Nephron progenitor cell (in vitro differentiated cells): ENCODE data around the gene LCNL1.
A peak's percentile ranks its signal among the peaks of the same experiment; 100 is the strongest.

Source experiments
- DNase-seq: peaks from one replicate; pipeline ENCODE4 v3.0.0; 2021
- H3K27ac Mint-ChIP-seq: 2 replicates; pipeline ENCODE4 v1.8.0; 2021; ENCODE audit warnings: mild to moderate bottlenecking, moderate library complexity, mixed read lengths
- H3K27me3 Mint-ChIP-seq: 2 replicates; pipeline ENCODE4 v1.8.0; 2021; ENCODE audit warnings: mild to moderate bottlenecking, low read depth, mixed read lengths; ENCODE audit not compliant: poor library complexity
- H3K36me3 Mint-ChIP-seq: 2 replicates; pipeline ENCODE4 v1.8.0; 2021; ENCODE audit warnings: low read depth, mixed read lengths
- H3K4me1 Mint-ChIP-seq: 2 replicates; pipeline ENCODE4 v1.8.0; 2021; ENCODE audit warnings: mixed read lengths
- H3K4me3 Mint-ChIP-seq: 2 replicates; pipeline ENCODE4 v1.8.0; 2021; ENCODE audit warnings: mild to moderate bottlenecking, moderate library complexity, mixed read lengths
- H3K9me3 Mint-ChIP-seq: 2 replicates; pipeline ENCODE4 v1.8.0; 2021; ENCODE audit warnings: mild to moderate bottlenecking, moderate library complexity, mixed read lengths
- CTCF ChIP-seq: fragments of 200-600 bp; sonication (generic); IDR thresholded peaks from 2 replicates; pipeline ENCODE4 v1.5.0; 2021; ENCODE audit warnings: antibody characterized with exemption

Gene LCNL1

GRCh38 chr9:137021979-137022661 is 39.3 kb downstream of the LCNL1 start:
- Mint-ChIP-seq H3K4me3 (no peak overlapping the region), H3K27ac (no peak overlapping the region), H3K4me1 (peaks cover 16% of the 10 kb centered on the region), H3K36me3 (peaks cover under 1% of the 10 kb centered on the region), H3K27me3 (no peaks in the 10 kb centered on the region), H3K9me3 (no peaks in the 10 kb centered on the region)
- no peak for TF ChIP-seq CTCF
- peak; percentile 60 for DNase-seq

GRCh38 chr9:137022662-137023008 is 39.8 kb downstream of the LCNL1 start:
- Mint-ChIP-seq H3K4me3 (no peak overlapping the region), H3K27me3 (no peaks in the 10 kb centered on the region), H3K9me3 (no peaks in the 10 kb centered on the region), H3K36me3 (no peaks in the 10 kb centered on the region), H3K4me1 (peaks cover 19% of the 10 kb centered on the region), H3K27ac (no peak overlapping the region)
- no peak for TF ChIP-seq CTCF
- DNase-seq = no peak

GRCh38 chr9:137023157-137023556 is 40.4 kb downstream of the LCNL1 start:
- no peak for TF ChIP-seq CTCF
- Mint-ChIP-seq H3K4me3 (no peak overlapping the region), H3K27me3 (no peaks in the 10 kb centered on the region), H3K4me1 (peaks cover 19% of the 10 kb centered on the region), H3K9me3 (no peaks in the 10 kb centered on the region), H3K36me3 (no peaks in the 10 kb centered on the region), H3K27ac (no peak overlapping the region)
- DNase-seq = no peak

- DNase-seq = no peak
- TF ChIP-seq CTCF = no peak
- Mint-ChIP-seq H3K27me3 (no peaks in the 10 kb centered on the region), H3K9me3 (no peaks in the 10 kb centered on the region), H3K27ac (no peak overlapping the region), H3K4me3 (no peak overlapping the region), H3K4me1 (peaks cover 19% of the 10 kb centered on the region), H3K36me3 (no peaks in the 10 kb centered on the region)
Observed at GRCh38 chr9:137023583-137023991, 40.8 kb downstream of the LCNL1 start.

- Mint-ChIP-seq H3K4me3 (no peak overlapping the region), H3K27ac (no peak overlapping the region), H3K9me3 (no peaks in the 10 kb centered on the region), H3K36me3 (no peaks in the 10 kb centered on the region), H3K27me3 (peaks cover 4% of the 10 kb centered on the region), H3K4me1 (peaks cover 19% of the 10 kb centered on the region)
- no peak for TF ChIP-seq CTCF
- DNase-seq = peak; percentile 45
Observed at GRCh38 chr9:137025517-137025966, 42.7 kb downstream of the LCNL1 start.

- H3K9me3 Mint-ChIP-seq = no peaks in the 10 kb centered on the region
- no peak for TF ChIP-seq CTCF
- H3K27me3 Mint-ChIP-seq = peaks cover 4% of the 10 kb centered on the region
- H3K4me3 Mint-ChIP-seq = no peak overlapping the region
- DNase-seq = no peak
- H3K36me3 Mint-ChIP-seq = no peaks in the 10 kb centered on the region
- no peak overlapping the region for H3K27ac Mint-ChIP-seq
- peaks cover 19% of the 10 kb centered on the region for H3K4me1 Mint-ChIP-seq
Observed at GRCh38 chr9:137026384-137026783, 43.6 kb downstream of the LCNL1 start.
